ENCODE results near the gene EIPR1. TPM values are rescaled to one million over a fixed set of nuclear protein-coding genes. Genes with fewer than 3 reads are reported as not detected.

EIPR1 gene
- total RNA-seq, 2 experiments from 2014 or later = 36.2 to 42.7 TPM

- Mint-ChIP-seq H3K36me3 (ENCODE audit: low read depth) (peaks cover 20% of the 10 kb centered on the region), H3K9me3 (peaks cover 22% of the 10 kb centered on the region), H3K4me1 (no peaks in the 10 kb centered on the region), H3K27ac (no peak overlapping the region), H3K4me3 (no peak overlapping the region), H3K27me3 (no peaks in the 10 kb centered on the region)
- ChIA-PET CTCF (no interaction called here), POLR2A (no interaction called here)
- DNase-seq = no peak
Observed at GRCh38 chr2:3279236-3279960, 98.2 kb downstream of the EIPR1 start.

DNA sequence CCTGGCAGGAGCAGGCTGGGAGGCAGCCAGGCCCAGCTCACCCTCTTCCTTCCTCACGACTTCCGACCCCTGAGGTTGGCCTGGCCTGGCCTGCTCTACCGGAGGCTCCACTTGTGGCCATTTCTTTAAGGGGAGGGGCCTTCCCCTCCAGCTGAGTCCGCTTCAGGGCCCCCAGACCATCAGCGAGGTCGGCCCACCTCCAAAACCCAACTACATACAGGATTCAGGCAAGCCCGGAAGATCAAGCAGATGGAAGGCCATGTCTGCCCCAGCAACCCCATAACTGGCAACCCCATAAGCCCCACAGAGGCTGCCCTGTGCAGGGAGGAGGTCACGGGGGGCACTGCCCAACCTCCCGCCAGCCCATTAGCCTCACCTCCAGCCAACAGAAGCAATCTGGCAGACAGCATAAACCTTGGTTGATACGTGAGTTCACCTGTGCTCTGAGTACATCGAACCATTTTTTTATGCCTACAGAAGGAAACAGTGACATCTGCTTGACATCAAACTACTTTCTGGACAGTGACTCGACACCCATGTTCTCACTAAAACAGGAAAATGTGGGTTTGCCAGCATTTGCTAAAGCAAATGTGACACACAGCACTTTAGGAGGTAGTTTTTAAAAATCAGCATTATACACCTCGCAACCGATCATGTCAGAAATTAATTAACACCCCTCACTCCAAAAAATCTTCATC, 98.9 kb downstream of the EIPR1 start:
- Mint-ChIP-seq H3K9me3 (peaks cover 28% of the 10 kb centered on the region), H3K27me3 (no peaks in the 10 kb centered on the region), H3K27ac (no peak overlapping the region), H3K36me3 (ENCODE audit: low read depth) (peaks cover 24% of the 10 kb centered on the region), H3K4me1 (no peaks in the 10 kb centered on the region), H3K4me3 (no peak overlapping the region)
- no peak for DNase-seq
- POLR2A ChIA-PET = no interaction called here
- CTCF ChIA-PET = no interaction called here

DNA sequence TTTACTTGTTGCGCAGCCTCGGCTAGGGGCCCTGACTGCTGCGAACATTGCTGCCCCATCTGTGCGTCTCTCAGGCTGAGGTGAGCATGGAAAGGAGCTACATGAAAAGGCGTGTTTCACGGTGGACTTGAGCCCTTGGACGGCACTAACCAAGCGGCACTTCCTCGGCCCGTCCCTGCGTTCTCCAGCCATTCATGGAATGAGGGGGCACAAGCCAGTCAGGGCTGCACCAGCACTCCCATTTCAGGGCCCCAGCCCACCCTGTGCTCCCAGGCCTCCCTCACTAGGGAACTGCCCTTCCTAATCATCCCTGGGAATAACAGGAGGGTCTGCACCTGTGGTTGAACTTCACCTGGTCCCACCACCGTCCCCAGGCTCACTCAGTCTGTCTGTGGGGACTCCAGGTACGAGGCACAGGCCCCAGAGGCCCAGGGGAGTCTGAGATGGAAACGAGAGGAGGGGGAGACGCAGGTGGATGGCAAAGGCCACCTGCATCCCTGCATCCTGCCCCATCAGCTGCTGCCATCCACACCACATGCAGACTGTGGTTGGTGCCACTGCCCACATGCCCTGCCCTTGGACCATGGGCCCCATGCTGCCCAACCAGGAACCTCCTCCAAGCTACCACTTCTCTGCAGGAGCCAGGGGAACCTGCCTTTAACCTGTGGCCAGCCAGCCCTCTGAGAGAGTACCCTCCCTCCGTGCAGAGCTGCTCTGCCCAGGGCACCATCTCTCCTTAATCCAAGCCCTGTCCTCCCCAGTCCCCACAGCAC, 99.7 kb downstream of the EIPR1 start:
- peaks cover 28% of the 10 kb centered on the region for H3K9me3 Mint-ChIP-seq
- no peaks in the 10 kb centered on the region for H3K4me1 Mint-ChIP-seq
- ChIA-PET POLR2A (no interaction called here), CTCF (no interaction called here)
- no peaks in the 10 kb centered on the region for H3K27me3 Mint-ChIP-seq
- no peak overlapping the region for H3K27ac Mint-ChIP-seq
- DNase-seq = no peak
- no peak overlapping the region for H3K4me3 Mint-ChIP-seq
- peaks cover 28% of the 10 kb centered on the region for H3K36me3 Mint-ChIP-seq (ENCODE audit: low read depth)

DNA sequence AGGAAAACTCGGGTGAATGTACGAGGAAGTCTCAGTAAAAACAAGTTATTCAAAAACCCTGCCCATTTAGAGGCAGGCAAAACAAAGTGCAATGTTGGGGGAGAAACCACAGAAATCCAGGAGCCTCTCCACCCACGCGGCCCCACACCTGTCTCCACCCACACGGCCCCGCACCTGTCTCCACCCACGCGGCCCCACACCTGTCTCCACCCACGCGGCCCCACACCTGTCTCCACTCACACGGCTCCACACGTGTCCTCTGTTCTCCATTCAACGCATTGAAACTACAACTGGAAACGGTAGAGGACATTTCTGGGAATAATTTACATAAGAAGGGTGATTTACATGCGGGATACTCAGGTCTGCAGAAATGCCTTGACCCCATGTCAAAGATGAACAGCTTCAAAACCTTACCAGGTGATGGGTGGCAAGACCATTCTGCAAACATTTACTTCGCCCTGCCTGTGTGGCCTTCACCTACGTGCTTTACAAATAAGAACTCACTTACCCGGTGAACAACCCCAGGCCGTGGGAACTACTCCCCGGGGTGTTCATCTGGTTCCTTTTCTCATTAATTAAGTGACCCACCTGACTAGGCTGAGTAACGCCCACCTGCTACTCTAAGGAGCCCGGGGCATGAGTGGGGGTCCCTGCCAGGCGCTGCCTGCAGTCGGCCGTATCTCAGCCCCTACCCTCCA, 100.4 kb downstream of the EIPR1 start:
- ChIA-PET POLR2A (no interaction called here), CTCF (no interaction called here)
- no peaks in the 10 kb centered on the region for H3K27me3 Mint-ChIP-seq
- no peak for DNase-seq
- no peak overlapping the region for H3K4me3 Mint-ChIP-seq
- H3K27ac Mint-ChIP-seq = no peak overlapping the region
- H3K9me3 Mint-ChIP-seq = peaks cover 30% of the 10 kb centered on the region
- no peaks in the 10 kb centered on the region for H3K4me1 Mint-ChIP-seq
- peaks cover 33% of the 10 kb centered on the region for H3K36me3 Mint-ChIP-seq (ENCODE audit: low read depth)

DNA sequence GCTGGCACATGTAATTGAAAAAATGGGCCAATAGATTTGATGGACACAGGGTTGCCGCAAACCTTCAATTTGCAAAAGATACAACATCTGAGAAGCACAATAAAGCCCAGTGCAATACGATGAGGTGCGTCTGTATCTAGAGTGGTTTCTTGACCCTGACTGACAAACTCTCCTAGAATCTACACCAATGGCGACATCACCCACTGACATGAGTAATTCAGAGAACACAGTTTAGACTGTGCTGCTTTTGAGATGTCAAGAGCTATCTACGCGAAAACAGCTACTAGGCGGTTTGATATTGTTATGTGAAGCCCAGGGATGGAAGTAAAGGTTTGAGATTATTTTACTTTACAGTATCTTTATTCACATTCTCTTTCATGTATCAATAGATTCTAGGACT, 104.9 kb downstream of the EIPR1 start:
- Mint-ChIP-seq H3K27ac (no peak overlapping the region), H3K9me3 (peaks cover 36% of the 10 kb centered on the region), H3K4me3 (no peak overlapping the region), H3K36me3 (ENCODE audit: low read depth) (peaks cover 38% of the 10 kb centered on the region), H3K27me3 (no peaks in the 10 kb centered on the region), H3K4me1 (no peaks in the 10 kb centered on the region)
- no peak for DNase-seq
- POLR2A ChIA-PET = no interaction called here
- CTCF ChIA-PET = interaction anchor here (1.8 kb wide), 1 partner anchor 12 kb away, joined by 5 read pairs; no protein-coding TSS in a partner anchor

DNA sequence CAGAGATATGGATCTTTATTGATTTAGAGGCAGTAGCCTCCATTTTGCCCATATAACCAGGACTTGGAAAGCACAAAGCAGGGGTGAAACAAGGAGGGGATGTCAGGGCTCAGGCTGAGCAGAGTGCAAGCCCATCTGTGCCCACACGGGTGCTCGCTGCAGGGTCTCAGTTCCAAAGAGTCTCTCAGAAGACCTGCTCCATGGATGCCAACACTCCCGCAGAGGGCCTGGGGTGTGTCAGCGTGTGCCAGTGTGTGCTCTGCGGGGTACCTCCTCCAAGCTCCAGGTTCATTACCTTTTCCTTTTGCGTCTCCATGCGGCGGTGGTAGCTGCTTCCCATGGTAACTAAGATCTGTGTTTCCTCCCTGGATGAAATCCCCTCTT, 107.5 kb downstream of the EIPR1 start:
- Mint-ChIP-seq H3K36me3 (ENCODE audit: low read depth) (peaks cover 28% of the 10 kb centered on the region), H3K27ac (no peak overlapping the region), H3K9me3 (peaks cover 22% of the 10 kb centered on the region), H3K27me3 (no peaks in the 10 kb centered on the region), H3K4me1 (no peaks in the 10 kb centered on the region), H3K4me3 (no peak overlapping the region)
- no peak for DNase-seq
- ChIA-PET POLR2A (no interaction called here), CTCF (no interaction called here)

DNA sequence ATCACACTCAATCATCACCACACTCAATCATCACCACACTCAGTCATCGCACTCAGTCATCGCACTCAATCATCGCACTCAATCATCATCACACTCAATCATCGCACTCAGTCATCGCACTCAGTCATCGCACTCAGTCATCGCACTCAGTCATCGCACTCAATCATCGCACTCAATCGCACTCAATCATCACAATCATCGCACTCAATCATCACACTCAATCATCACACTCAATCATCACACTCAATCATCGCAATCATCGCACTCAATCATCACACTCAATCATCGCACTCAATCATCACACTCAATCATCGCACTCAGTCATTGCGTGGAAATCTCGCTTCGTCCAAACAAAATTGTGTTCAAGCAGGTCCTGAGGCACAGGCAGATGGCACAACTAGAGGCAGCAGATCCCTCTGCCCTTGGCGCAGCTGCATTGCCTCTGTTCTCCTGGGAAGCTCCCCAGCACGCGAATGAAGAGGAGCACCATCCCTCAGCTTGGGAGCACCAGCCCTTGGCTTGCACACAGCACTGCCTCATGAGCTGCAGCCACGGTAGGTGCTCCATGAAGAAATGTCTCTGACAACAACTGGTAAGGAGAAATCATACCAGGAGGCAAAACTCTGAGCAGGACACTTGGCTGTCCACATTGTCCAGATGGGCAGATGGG, 108.1 kb downstream of the EIPR1 start:
- ChIA-PET POLR2A (no interaction called here), CTCF (no interaction called here)
- H3K27ac Mint-ChIP-seq = no peak overlapping the region
- peaks cover 16% of the 10 kb centered on the region for H3K9me3 Mint-ChIP-seq
- no peak overlapping the region for H3K4me3 Mint-ChIP-seq
- H3K36me3 Mint-ChIP-seq (ENCODE audit: low read depth) = peaks cover 24% of the 10 kb centered on the region
- no peaks in the 10 kb centered on the region for H3K27me3 Mint-ChIP-seq
- no peaks in the 10 kb centered on the region for H3K4me1 Mint-ChIP-seq
- DNase-seq = no peak

DNA sequence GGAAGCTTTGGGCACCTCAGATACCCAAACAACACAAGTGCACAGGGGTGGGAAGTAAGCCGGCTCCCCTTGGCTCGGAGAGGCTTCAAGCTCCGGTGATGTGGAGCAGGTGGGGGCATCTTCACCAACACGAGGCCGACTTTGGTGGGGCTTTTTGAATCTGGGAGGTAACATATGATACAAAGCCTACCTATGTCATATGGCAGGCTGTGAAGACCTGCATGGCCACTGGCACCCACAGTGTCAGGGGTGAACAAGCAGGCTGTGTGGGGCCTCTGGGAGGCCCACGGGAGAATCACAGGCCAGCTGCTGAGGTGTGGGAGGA, 109.0 kb downstream of the EIPR1 start:
- no peak overlapping the region for H3K27ac Mint-ChIP-seq
- H3K36me3 Mint-ChIP-seq (ENCODE audit: low read depth) = peaks cover 20% of the 10 kb centered on the region
- H3K4me1 Mint-ChIP-seq = no peaks in the 10 kb centered on the region
- peaks cover 10% of the 10 kb centered on the region for H3K9me3 Mint-ChIP-seq
- CTCF ChIA-PET = no interaction called here
- no peaks in the 10 kb centered on the region for H3K27me3 Mint-ChIP-seq
- no peak overlapping the region for H3K4me3 Mint-ChIP-seq
- POLR2A ChIA-PET = no interaction called here
- no peak for DNase-seq

- H3K4me3 Mint-ChIP-seq = no peak overlapping the region
- CTCF ChIA-PET = no interaction called here
- peaks cover 16% of the 10 kb centered on the region for H3K36me3 Mint-ChIP-seq (ENCODE audit: low read depth)
- H3K9me3 Mint-ChIP-seq = peaks cover 10% of the 10 kb centered on the region
- no peak overlapping the region for H3K27ac Mint-ChIP-seq
- POLR2A ChIA-PET = no interaction called here
- H3K27me3 Mint-ChIP-seq = no peaks in the 10 kb centered on the region
- DNase-seq = no peak
- H3K4me1 Mint-ChIP-seq = no peaks in the 10 kb centered on the region
Observed at GRCh38 chr2:3267869-3268704, 109.5 kb downstream of the EIPR1 start.

- Mint-ChIP-seq H3K4me3 (no peak overlapping the region), H3K9me3 (peaks cover 8% of the 10 kb centered on the region), H3K4me1 (no peaks in the 10 kb centered on the region), H3K27me3 (no peaks in the 10 kb centered on the region), H3K36me3 (ENCODE audit: low read depth) (peaks cover 9% of the 10 kb centered on the region), H3K27ac (no peak overlapping the region)
- no peak for DNase-seq
- ChIA-PET POLR2A (no interaction called here), CTCF (no interaction called here)
Observed at GRCh38 chr2:3266925-3267867, 110.4 kb downstream of the EIPR1 start.

GRCh38 chr2:3265981-3266924, 111.4 kb downstream of the EIPR1 start:
- POLR2A ChIA-PET = no interaction called here
- Mint-ChIP-seq H3K4me1 (no peaks in the 10 kb centered on the region), H3K36me3 (ENCODE audit: low read depth) (peaks cover 4% of the 10 kb centered on the region), H3K4me3 (no peak overlapping the region), H3K27me3 (no peaks in the 10 kb centered on the region), H3K9me3 (peaks cover 8% of the 10 kb centered on the region), H3K27ac (no peak overlapping the region)
- CTCF ChIA-PET = no interaction called here
- DNase-seq = no peak
